Measurements from ENCODE around the gene SLC35G3.
"Not testable (repeated sequence)": the region's sequence is repeated elsewhere in the genome, so short reads cannot be mapped to it uniquely, and the experiment has no call there.

Gene SLC35G3

DNA sequence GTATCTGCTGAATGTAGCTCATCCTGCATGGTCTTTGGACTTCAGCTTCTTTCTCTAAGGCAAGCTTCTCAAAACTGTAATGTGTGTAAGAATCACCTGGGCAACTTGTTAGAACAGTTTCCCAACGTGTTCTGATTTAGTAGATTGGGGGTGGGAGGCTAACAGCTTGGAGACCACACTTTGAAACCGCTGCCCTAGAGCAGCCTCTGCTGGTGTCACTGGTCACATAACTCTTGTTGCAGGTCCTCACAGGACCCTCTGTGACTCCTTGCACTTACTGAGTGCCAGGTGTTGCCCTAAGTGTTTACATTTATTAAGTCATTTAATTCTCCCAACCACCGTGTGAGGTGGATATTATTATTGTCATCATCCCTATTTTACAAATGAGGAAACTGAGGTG lies 9.9 kb downstream of the SLC35G3 start:
- no peaks in the 10 kb centered on the region for H3K36me3 ChIP-seq (ENCODE audit: control insufficient read depth, insufficient read depth, low read length)

GRCh38 chr17:35183332-35183731 lies 10.9 kb downstream of the SLC35G3 start:
- Histone ChIP-seq H3K36me3 (ENCODE audit: control insufficient read depth, insufficient read depth, low read length) (no peaks in the 10 kb centered on the region), H3K27me3 (replicated peaks; ENCODE audit: control insufficient read depth, insufficient read depth, low read length) (no peaks in the 10 kb centered on the region), H3K4me3 (replicated peaks; ENCODE audit: low read depth, low read length) (no peak overlapping the region)
- TF ChIP-seq, protein P1, sequence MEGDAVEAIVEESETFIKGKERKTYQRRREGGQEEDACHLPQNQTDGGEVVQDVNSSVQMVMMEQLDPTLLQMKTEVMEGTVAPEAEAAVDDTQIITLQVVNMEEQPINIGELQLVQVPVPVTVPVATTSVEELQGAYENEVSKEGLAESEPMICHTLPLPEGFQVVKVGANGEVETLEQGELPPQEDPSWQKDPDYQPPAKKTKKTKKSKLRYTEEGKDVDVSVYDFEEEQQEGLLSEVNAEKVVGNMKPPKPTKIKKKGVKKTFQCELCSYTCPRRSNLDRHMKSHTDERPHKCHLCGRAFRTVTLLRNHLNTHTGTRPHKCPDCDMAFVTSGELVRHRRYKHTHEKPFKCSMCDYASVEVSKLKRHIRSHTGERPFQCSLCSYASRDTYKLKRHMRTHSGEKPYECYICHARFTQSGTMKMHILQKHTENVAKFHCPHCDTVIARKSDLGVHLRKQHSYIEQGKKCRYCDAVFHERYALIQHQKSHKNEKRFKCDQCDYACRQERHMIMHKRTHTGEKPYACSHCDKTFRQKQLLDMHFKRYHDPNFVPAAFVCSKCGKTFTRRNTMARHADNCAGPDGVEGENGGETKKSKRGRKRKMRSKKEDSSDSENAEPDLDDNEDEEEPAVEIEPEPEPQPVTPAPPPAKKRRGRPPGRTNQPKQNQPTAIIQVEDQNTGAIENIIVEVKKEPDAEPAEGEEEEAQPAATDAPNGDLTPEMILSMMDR (IDR thresholded peaks at IDR 0.05; ENCODE audit: insufficient read depth, low read length, poor library complexity, severe bottlenecking) = no peak
- DNase-seq (ENCODE audit: extremely low read depth, insufficient read length) = no peak

More for the DNA sequence above, 9.9 kb downstream of the SLC35G3 start:
- DNase-seq (ENCODE audit: extremely low read depth, insufficient read length) = no peak
- no peak overlapping the region for H3K4me3 ChIP-seq (replicated peaks; ENCODE audit: low read depth, low read length)
- H3K27me3 ChIP-seq (replicated peaks; ENCODE audit: control insufficient read depth, insufficient read depth, low read length) = no peaks in the 10 kb centered on the region
- TF ChIP-seq, protein P1 (IDR thresholded peaks at IDR 0.05; ENCODE audit: insufficient read depth, low read length, poor library complexity, severe bottlenecking) = no peak

GRCh38 chr17:35179379-35179778 lies 14.8 kb downstream of the SLC35G3 start:
- not testable (repeated sequence) for DNase-seq (ENCODE audit: extremely low read depth, insufficient read length); H3K27me3 ChIP-seq (replicated peaks; ENCODE audit: control insufficient read depth, insufficient read depth, low read length); H3K4me3 ChIP-seq (replicated peaks; ENCODE audit: low read depth, low read length); H3K36me3 ChIP-seq (ENCODE audit: control insufficient read depth, insufficient read depth, low read length)

- H3K4me3 ChIP-seq (replicated peaks; ENCODE audit: low read depth, low read length) = no peak overlapping the region
- no peak for DNase-seq (ENCODE audit: extremely low read depth, insufficient read length)
- TF ChIP-seq, protein P1 (IDR thresholded peaks at IDR 0.05; ENCODE audit: insufficient read depth, low read length, poor library complexity, severe bottlenecking) = no peak
- H3K36me3 ChIP-seq (ENCODE audit: control insufficient read depth, insufficient read depth, low read length) = no peaks in the 10 kb centered on the region
- no peaks in the 10 kb centered on the region; the same call in 1 of the 2 replicates for H3K27me3 ChIP-seq (replicated peaks; ENCODE audit: control insufficient read depth, insufficient read depth, low read length)
Measured at GRCh38 chr17:35176897-35177296, 17.3 kb downstream of the SLC35G3 start.

DNA sequence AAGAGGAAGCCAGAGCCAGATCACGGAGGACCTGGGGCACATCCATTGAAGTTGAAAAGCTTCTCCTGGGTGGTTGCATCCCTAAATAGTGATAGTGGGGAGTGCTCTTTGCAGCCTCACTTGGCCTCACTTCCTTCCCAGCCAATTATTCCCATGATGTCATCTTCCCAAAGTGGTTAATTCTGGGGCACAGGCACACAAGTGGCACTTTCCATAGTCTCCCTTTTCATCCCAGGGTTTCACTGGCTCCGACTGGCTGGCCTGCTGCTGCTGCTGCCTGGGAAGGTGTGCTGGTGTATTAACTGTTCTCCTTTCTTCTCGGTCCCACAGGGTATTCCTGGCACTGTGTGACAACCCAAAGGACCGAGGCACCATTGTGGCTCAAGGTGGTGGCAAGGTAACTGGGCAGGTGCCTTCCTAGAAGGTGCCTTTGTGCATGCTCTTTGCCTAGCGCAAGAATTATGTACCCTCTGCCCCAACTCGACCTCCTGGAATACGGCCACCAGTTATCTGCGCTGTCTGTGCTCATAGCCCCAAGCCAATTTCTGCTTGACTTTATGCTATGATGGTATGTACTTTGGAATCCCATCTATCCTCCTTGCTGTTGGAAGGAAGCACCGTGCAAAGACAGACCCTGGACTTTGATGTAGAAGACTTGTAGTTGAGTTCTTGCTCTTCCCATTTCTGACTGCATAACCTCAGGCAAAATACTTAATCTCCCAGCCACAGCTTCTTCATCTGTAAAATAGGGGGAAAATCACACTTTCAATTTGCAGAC lies 18.4 kb downstream of the SLC35G3 start:
- H3K4me3 ChIP-seq (replicated peaks; ENCODE audit: low read depth, low read length) = no peak overlapping the region
- TF ChIP-seq, protein P1 (IDR thresholded peaks at IDR 0.05; ENCODE audit: insufficient read depth, low read length, poor library complexity, severe bottlenecking) = no peak
- DNase-seq (ENCODE audit: extremely low read depth, insufficient read length) = no peak
- no peaks in the 10 kb centered on the region; the same call in none of the 2 replicates for H3K27me3 ChIP-seq (replicated peaks; ENCODE audit: control insufficient read depth, insufficient read depth, low read length)
- H3K36me3 ChIP-seq (ENCODE audit: control insufficient read depth, insufficient read depth, low read length) = no peaks in the 10 kb centered on the region

DNA sequence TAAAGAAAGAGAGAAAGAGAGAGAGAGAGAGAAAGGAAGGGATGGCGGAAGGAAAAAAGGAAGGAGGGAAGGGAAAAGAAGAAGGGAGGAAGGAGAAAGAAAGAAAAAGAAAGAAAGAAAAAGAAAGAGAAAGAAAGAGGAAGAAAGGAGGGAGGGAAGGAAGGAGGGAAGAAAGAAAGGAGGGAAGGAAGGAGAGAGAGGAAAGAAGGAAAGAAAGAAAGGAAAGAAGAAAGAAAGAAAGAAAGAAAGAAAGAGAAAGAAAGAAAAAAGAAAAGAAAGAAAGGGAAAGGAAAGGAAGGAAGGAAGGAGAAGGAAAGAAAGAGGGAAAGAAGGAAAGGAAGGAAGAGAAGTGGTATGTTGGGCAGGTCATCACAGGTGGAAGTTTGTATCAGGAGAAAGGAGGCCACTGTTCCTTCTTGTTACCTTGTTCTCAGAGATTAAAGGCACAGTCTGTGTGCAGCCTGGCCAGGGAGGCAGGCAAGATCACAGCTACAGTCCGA lies 19.3 kb downstream of the SLC35G3 start:
- H3K36me3 ChIP-seq (ENCODE audit: control insufficient read depth, insufficient read depth, low read length) = no peaks in the 10 kb centered on the region
- no peak overlapping the region for H3K4me3 ChIP-seq (replicated peaks; ENCODE audit: low read depth, low read length)
- no peaks in the 10 kb centered on the region; the same call in none of the 2 replicates for H3K27me3 ChIP-seq (replicated peaks; ENCODE audit: control insufficient read depth, insufficient read depth, low read length)
- TF ChIP-seq, protein P1 (IDR thresholded peaks at IDR 0.05; ENCODE audit: insufficient read depth, low read length, poor library complexity, severe bottlenecking) = no peak
- no peak for DNase-seq (ENCODE audit: extremely low read depth, insufficient read length)

- H3K27me3 ChIP-seq (replicated peaks; ENCODE audit: control insufficient read depth, insufficient read depth, low read length); DNase-seq (ENCODE audit: extremely low read depth, insufficient read length); H3K4me3 ChIP-seq (replicated peaks; ENCODE audit: low read depth, low read length); H3K36me3 ChIP-seq (ENCODE audit: control insufficient read depth, insufficient read depth, low read length): not testable (repeated sequence)
Measured at GRCh38 chr17:35172321-35172720, 21.9 kb downstream of the SLC35G3 start.

Data from GM06990 (cell line).